Testis (tissue), 3 donors: ENCODE data around the gene INTU. TPM values are rescaled to one million over a fixed set of nuclear protein-coding genes. Genes with fewer than 3 reads are reported as not detected.

Experiments
- DNase-seq: peaks from one replicate; pipeline ENCODE4 v3.0.0-alpha.2; 2019
- H3K27ac ChIP-seq, 2 donors: fragments of 200-600 bp; sonication (generic); one replicate each; pipeline ENCODE4 v1.5.1; 2019
- H3K27me3 ChIP-seq: fragments of 200-600 bp; sonication (generic); one replicate; pipeline ENCODE4 v1.5.1; 2019
- H3K36me3 ChIP-seq: fragments of 200-600 bp; sonication (generic); one replicate; pipeline ENCODE4 v1.5.1; 2017; ENCODE audit warnings: low read depth; ENCODE audit errors: missing control alignments
- H3K4me1 ChIP-seq: fragments of 200-600 bp; sonication (generic); one replicate; pipeline ENCODE4 v1.5.1; 2019
- H3K4me3 ChIP-seq, 2 donors: fragments of 200-600 bp; sonication (generic); one replicate each; pipeline ENCODE4 v1.5.1; 2017 to 2019
- H3K9me3 ChIP-seq: fragments of 200-600 bp; sonication (generic); one replicate; pipeline ENCODE4 v1.5.1; 2017
- CTCF ChIP-seq, 3 experiments: fragments of 450-650 bp in 2 of 3; fragments of 200-600 bp in 1 of 3; sonication (generic) in 1 of 3; IDR thresholded peaks; one replicate each; pipeline ENCODE4 v1.5.1; 2016 to 2019; ENCODE audit warnings: antibody characterized with exemption in 3 of 3, mild to moderate bottlenecking in 2 of 3, moderate library complexity in 1 of 3
- POLR2A ChIP-seq: fragments of 450-650 bp; IDR thresholded peaks from one replicate; pipeline ENCODE4 v1.6.1; 2017; ENCODE audit warnings: antibody characterized with exemption, mild to moderate bottlenecking, moderate library complexity
- WGBS, 2 donors: methylation state at CpG; one replicate each; pipeline ENCODE4 v1.1.5; 2018; 5-methylcytosine and 5-hydroxymethylcytosine counted together
- intact Hi-C: fragments of 100-400 bp; cut with DNase I; formaldehyde crosslinking; loops from one replicate; pipeline ENCODE4 v1.15.1; 2023; ENCODE audit warnings: low total_unique reads
- polyA plus RNA-seq: library from polyadenylated mRNA; stranded (reverse); fragments of 350-450 nt; fragmentation: Illumina TruSeq; extraction: RNeasy Lipid Tissue Mini Kit (QIAGEN cat#74804); gene quantifications from one replicate; pipeline ENCODE4 v1.2.3, GENCODE V29; 2014; ENCODE audit warnings: low read depth, low replicate concordance; ENCODE audit not compliant: insufficient read depth
- total RNA-seq, 2 donors: library from RNA; depleted of rRNA; stranded (reverse); fragments of >200 nt; gene quantifications; one replicate each; pipeline ENCODE4 v1.2.3, GENCODE V29; 2016

Gene INTU
- total and polyA plus RNA-seq, 3 donors from 2014 or later: 8.0 to 41.6 (median 27.3) TPM

GRCh38 chr4:127747883-127748282, 115.1 kb downstream of the INTU start:
- Histone ChIP-seq H3K36me3 (no peaks in the 10 kb centered on the region), H3K4me1 (no peaks in the 10 kb centered on the region), H3K27me3 (no peaks in the 10 kb centered on the region), H3K27ac (no peak overlapping the region), H3K4me3 (no peak overlapping the region), H3K9me3 (no peaks in the 10 kb centered on the region)
- no peak for DNase-seq
- no peak for TF ChIP-seq CTCF (IDR thresholded peaks at IDR 0.05)
- TF ChIP-seq POLR2A: no peak
- 89 to 91% methylated on average over 4 of the region's 4 CpGs for WGBS, 2 donors
- intact Hi-C loops: no loop called here

DNA sequence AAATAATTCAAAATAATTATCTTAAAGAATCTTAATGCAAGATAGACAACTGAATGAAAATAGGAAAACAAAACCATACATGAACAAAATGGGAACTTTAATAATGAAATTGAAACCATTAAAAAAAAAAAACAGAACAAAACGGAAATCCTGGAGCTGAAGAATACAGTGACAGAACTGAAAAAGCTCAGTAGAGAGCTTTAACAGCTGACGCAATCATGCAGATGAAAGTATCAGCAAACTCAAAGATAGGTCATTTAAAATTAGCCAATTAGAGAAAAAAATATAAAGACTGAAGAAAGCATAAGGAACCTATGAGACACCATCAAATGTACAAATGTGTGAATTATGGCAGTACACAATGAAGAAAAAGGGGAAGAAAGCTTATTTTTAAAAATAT, 116.2 kb downstream of the INTU start:
- H3K4me3 ChIP-seq: no peak overlapping the region
- no peaks in the 10 kb centered on the region for H3K36me3 ChIP-seq
- no peaks in the 10 kb centered on the region for H3K4me1 ChIP-seq
- no peaks in the 10 kb centered on the region for H3K9me3 ChIP-seq
- TF ChIP-seq POLR2A (no peak), CTCF (IDR thresholded peaks at IDR 0.05) (no peak)
- WGBS, 2 donors: 87 to 88% methylated on average over 2 of the region's 2 CpGs
- no peak overlapping the region for H3K27ac ChIP-seq
- no peaks in the 10 kb centered on the region for H3K27me3 ChIP-seq
- intact Hi-C loops: no loop called here
- no peak for DNase-seq

- H3K27ac ChIP-seq: no peak overlapping the region
- intact Hi-C loops: no loop called here
- 79 to 86% methylated on average over 2 of the region's 2 CpGs for WGBS, 2 donors
- no peaks in the 10 kb centered on the region for H3K27me3 ChIP-seq
- H3K9me3 ChIP-seq: no peaks in the 10 kb centered on the region
- DNase-seq: no peak
- no peaks in the 10 kb centered on the region for H3K36me3 ChIP-seq
- no peaks in the 10 kb centered on the region for H3K4me1 ChIP-seq
- no peak overlapping the region for H3K4me3 ChIP-seq
- TF ChIP-seq CTCF (IDR thresholded peaks at IDR 0.05) (no peak), POLR2A (no peak)
Observed at GRCh38 chr4:127756906-127757305, 124.1 kb downstream of the INTU start.

DNA sequence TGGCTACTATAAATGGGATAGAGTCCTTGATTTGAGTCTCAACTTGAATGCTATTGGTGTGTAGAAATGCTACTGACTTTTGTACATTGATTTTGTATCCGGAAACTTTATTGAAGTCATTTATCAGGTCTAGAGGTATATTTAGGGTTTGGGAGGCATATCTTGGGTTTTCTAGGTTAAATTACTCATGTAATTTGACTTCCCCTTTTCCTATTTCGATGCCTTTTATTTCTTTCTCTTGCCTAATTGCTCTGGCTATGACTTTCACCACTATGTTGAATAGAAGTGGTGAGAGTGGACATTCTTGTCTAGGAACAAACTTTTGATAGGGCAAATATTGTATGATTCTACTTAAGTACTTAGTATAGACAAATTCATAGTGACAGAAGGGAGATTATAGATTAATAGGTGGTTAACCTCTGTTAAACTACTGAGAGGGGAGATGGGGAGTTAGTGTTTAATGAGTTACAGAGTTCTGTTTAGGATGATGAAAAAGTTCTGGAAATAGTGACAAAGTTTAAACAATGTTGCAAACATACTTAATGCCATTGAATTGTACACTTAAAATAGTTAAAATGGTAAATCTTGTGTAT, 126.6 kb downstream of the INTU start:
- no peak overlapping the region for H3K27ac ChIP-seq
- no peaks in the 10 kb centered on the region for H3K36me3 ChIP-seq
- WGBS, 2 donors: 75 to 88% methylated on average over 2 of the region's 2 CpGs
- H3K9me3 ChIP-seq: no peaks in the 10 kb centered on the region
- TF ChIP-seq CTCF (IDR thresholded peaks at IDR 0.05): no peak
- TF ChIP-seq POLR2A: no peak
- H3K4me1 ChIP-seq: no peaks in the 10 kb centered on the region
- H3K27me3 ChIP-seq: no peaks in the 10 kb centered on the region
- DNase-seq: no peak
- intact Hi-C loops: no loop called here
- no peak overlapping the region for H3K4me3 ChIP-seq

DNA sequence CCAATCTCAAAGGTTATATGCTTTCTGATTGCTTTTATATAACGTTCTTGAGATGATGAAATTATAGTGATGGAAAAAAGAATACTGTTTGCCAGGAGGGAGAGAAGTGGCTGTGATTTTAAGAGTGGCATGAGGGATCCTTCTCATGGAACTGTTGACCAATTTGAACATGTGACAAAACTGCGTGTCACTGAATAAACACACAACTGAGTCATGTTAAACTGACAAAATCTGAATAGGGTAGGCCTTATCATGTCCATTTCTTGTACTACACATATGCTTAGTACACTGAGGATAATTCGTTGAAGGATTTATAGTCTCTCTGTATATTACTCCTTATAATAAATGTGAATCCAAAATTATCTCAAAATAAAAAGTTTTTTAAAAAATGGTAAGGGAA, 127.1 kb downstream of the INTU start:
- intact Hi-C loops: no loop called here

More for the DNA sequence above, 127.1 kb downstream of the INTU start:
- no peaks in the 10 kb centered on the region for H3K27me3 ChIP-seq
- DNase-seq: no peak
- no peak for TF ChIP-seq POLR2A
- TF ChIP-seq CTCF (IDR thresholded peaks at IDR 0.05): no peak
- H3K36me3 ChIP-seq: no peaks in the 10 kb centered on the region
- 81 to 92% methylated on average over 3 of the region's 3 CpGs for WGBS, 2 donors
- H3K4me3 ChIP-seq: no peak overlapping the region
- no peaks in the 10 kb centered on the region for H3K4me1 ChIP-seq
- no peak overlapping the region for H3K27ac ChIP-seq
- no peaks in the 10 kb centered on the region for H3K9me3 ChIP-seq
